CD8-positive, alpha-beta memory T cell (primary cell): ENCODE measurements around the gene SORCS2. TPM values are rescaled to one million over a fixed set of nuclear protein-coding genes. Genes with fewer than 3 reads are reported as not detected.

Experiments
- CTCF ChIA-PET: fragments of 350-600 bp; sonication (Branson Sonifier 250); formaldehyde crosslinking; loops from one replicate; lab custom pipeline; 2021; ENCODE audit warnings: antibody characterized with exemption; lab: Charles Lee
- POLR2A ChIA-PET: fragments of 350-600 bp; sonication (Branson Sonifier 250); formaldehyde crosslinking; loops from one replicate; lab custom pipeline; 2021; ENCODE audit warnings: antibody characterized with exemption; lab: Charles Lee
- DNase-seq, 5 donors: peaks; one replicate each; pipeline versions ENCODE4 v3.0.0 to v3.0.0-alpha.2; 2020 to 2022; ENCODE audit warnings: mixed read lengths in 1 of 5
- H3K27ac ChIP-seq: one replicate; pipeline ENCODE4 v1.7.0; 2013; ENCODE audit warnings: low read depth, mild to moderate bottlenecking, low read length, moderate library complexity
- H3K27me3 ChIP-seq: 2 replicates; pipeline ENCODE4 v1.7.0; 2013; ENCODE audit warnings: low read length, mild to moderate bottlenecking; ENCODE audit not compliant: insufficient read depth, poor library complexity, severe bottlenecking
- H3K36me3 ChIP-seq: 2 replicates; pipeline ENCODE4 v1.7.0; 2013; ENCODE audit warnings: mild to moderate bottlenecking, low read length, moderate library complexity; ENCODE audit not compliant: insufficient read depth
- H3K4me1 ChIP-seq: 2 replicates; pipeline ENCODE4 v1.7.0; 2013; ENCODE audit warnings: mild to moderate bottlenecking, low read length, moderate library complexity; ENCODE audit not compliant: insufficient read depth
- H3K4me3 ChIP-seq: 2 replicates; pipeline ENCODE4 v1.7.0; 2013; ENCODE audit warnings: mild to moderate bottlenecking, low read length
- H3K9me3 ChIP-seq: 2 replicates; pipeline ENCODE4 v1.7.0; 2013; ENCODE audit warnings: mild to moderate bottlenecking, low read length
- H3K27ac Mint-ChIP-seq, 8 donors: one replicate each; pipeline ENCODE4 v1.8.0; 2020 to 2021; ENCODE audit warnings: mixed read lengths in 8 of 8, mild to moderate bottlenecking in 6 of 8, inconsistent platforms in 3 of 8, moderate library complexity in 3 of 8
- H3K27me3 Mint-ChIP-seq, 2 donors: one replicate each; pipeline ENCODE4 v1.8.0; 2020 to 2021; ENCODE audit warnings: mixed read lengths in 2 of 2, mild to moderate bottlenecking in 1 of 2, moderate library complexity in 1 of 2
- H3K36me3 Mint-ChIP-seq, 3 donors: one replicate each; pipeline ENCODE4 v1.8.0; 2020 to 2021; ENCODE audit warnings: mixed read lengths in 3 of 3, inconsistent platforms in 1 of 3, mild to moderate bottlenecking in 1 of 3
- H3K4me1 Mint-ChIP-seq, 3 donors: one replicate each; pipeline ENCODE4 v1.8.0; 2020 to 2021; ENCODE audit warnings: mixed read lengths in 3 of 3, inconsistent platforms in 1 of 3, mild to moderate bottlenecking in 1 of 3
- H3K4me3 Mint-ChIP-seq, 7 donors: one replicate each; pipeline ENCODE4 v1.8.0; 2020 to 2021; ENCODE audit warnings: mixed read lengths in 7 of 7, mild to moderate bottlenecking in 6 of 7, moderate library complexity in 4 of 7, inconsistent platforms in 2 of 7
- H3K9me3 Mint-ChIP-seq, 5 donors: one replicate each; pipeline ENCODE4 v1.8.0; 2020 to 2022; ENCODE audit warnings: mixed read lengths in 5 of 5, mild to moderate bottlenecking in 3 of 5, moderate library complexity in 2 of 5, inconsistent platforms in 1 of 5
- polyA plus RNA-seq: library from polyadenylated mRNA; unstranded; fragments of 300-500 nt; fragmentation: Illumina TruSeq; gene quantifications from one replicate; pipeline ENCODE4 v1.2.3, GENCODE V29; 2021
- total RNA-seq, 2 experiments: library from RNA; stranded (reverse); gene quantifications; one replicate each; pipeline ENCODE4 v1.2.3, GENCODE V29; 2021

SORCS2 gene
- total and polyA plus RNA-seq, 3 experiments from 2014 or later = not detected

- no peaks in the 10 kb centered on the region for H3K4me1 ChIP-seq
- Mint-ChIP-seq H3K4me3 (no peak overlapping the region), H3K4me1 (no peaks in the 10 kb centered on the region), H3K36me3 (no peaks in the 10 kb centered on the region), H3K9me3 (peaks cover 0 to 4% (median 2%) of the 10 kb centered on the region in 5 donors), H3K27ac (peak overlapping the region in 1 of 8 donors; percentile 46), H3K27me3 (peaks cover 2 to 3% of the 10 kb centered on the region in 2 donors)
- no peaks in the 10 kb centered on the region for H3K27me3 ChIP-seq
- CTCF ChIA-PET = no interaction called here
- no peak for DNase-seq
- no peak overlapping the region for H3K4me3 ChIP-seq
- POLR2A ChIA-PET = no interaction called here
- H3K9me3 ChIP-seq = no peaks in the 10 kb centered on the region
- no peaks in the 10 kb centered on the region for H3K36me3 ChIP-seq
- no peak overlapping the region for H3K27ac ChIP-seq
Measured at GRCh38 chr4:7607156-7607910, 415.0 kb downstream of the SORCS2 start.

GRCh38 chr4:7608046-7608445 is 415.7 kb downstream of the SORCS2 start:
- CTCF ChIA-PET = no interaction called here
- Mint-ChIP-seq H3K9me3 (peaks cover 0 to 4% (median 2%) of the 10 kb centered on the region in 5 donors), H3K27ac (no peak overlapping the region), H3K27me3 (peaks cover 2 to 3% of the 10 kb centered on the region in 2 donors), H3K4me3 (no peak overlapping the region), H3K4me1 (no peaks in the 10 kb centered on the region), H3K36me3 (no peaks in the 10 kb centered on the region)
- no peak for DNase-seq
- H3K27ac ChIP-seq = no peak overlapping the region
- H3K4me3 ChIP-seq = no peak overlapping the region
- POLR2A ChIA-PET = no interaction called here
- H3K9me3 ChIP-seq = no peaks in the 10 kb centered on the region
- no peaks in the 10 kb centered on the region for H3K4me1 ChIP-seq
- no peaks in the 10 kb centered on the region for H3K27me3 ChIP-seq
- no peaks in the 10 kb centered on the region for H3K36me3 ChIP-seq

- no peaks in the 10 kb centered on the region for H3K4me1 ChIP-seq
- Mint-ChIP-seq H3K4me3 (no peak overlapping the region), H3K27ac (no peak overlapping the region), H3K27me3 (peaks cover 2 to 3% of the 10 kb centered on the region in 2 donors), H3K9me3 (peaks cover 0 to 2% (median 0%) of the 10 kb centered on the region in 5 donors), H3K36me3 (no peaks in the 10 kb centered on the region), H3K4me1 (no peaks in the 10 kb centered on the region)
- no peak overlapping the region for H3K4me3 ChIP-seq
- no peaks in the 10 kb centered on the region for H3K36me3 ChIP-seq
- no peak for DNase-seq
- no peaks in the 10 kb centered on the region for H3K9me3 ChIP-seq
- CTCF ChIA-PET = no interaction called here
- no peaks in the 10 kb centered on the region for H3K27me3 ChIP-seq
- POLR2A ChIA-PET = no interaction called here
- no peak overlapping the region for H3K27ac ChIP-seq
Measured at GRCh38 chr4:7609316-7609715, 417.0 kb downstream of the SORCS2 start.

GRCh38 chr4:7610022-7610670 is 417.8 kb downstream of the SORCS2 start:
- H3K4me3 Mint-ChIP-seq = no peak overlapping the region
- Histone ChIP-seq H3K4me3 (no peak overlapping the region), H3K27ac (no peak overlapping the region), H3K9me3 (no peaks in the 10 kb centered on the region), H3K27me3 (no peaks in the 10 kb centered on the region), H3K4me1 (no peaks in the 10 kb centered on the region), H3K36me3 (no peaks in the 10 kb centered on the region)
- ChIA-PET POLR2A (no interaction called here), CTCF (no interaction called here)
- DNase-seq = no peak
- H3K27ac Mint-ChIP-seq = no peak overlapping the region
- peaks cover 2 to 3% of the 10 kb centered on the region in 2 donors for H3K27me3 Mint-ChIP-seq
- no peaks in the 10 kb centered on the region for H3K4me1 Mint-ChIP-seq
- H3K36me3 Mint-ChIP-seq = no peaks in the 10 kb centered on the region
- peaks cover 0 to 2% (median 0%) of the 10 kb centered on the region in 5 donors for H3K9me3 Mint-ChIP-seq

- H3K36me3 ChIP-seq = no peaks in the 10 kb centered on the region
- no peak overlapping the region for H3K4me3 ChIP-seq
- ChIA-PET CTCF (no interaction called here), POLR2A (no interaction called here)
- H3K27me3 ChIP-seq = no peaks in the 10 kb centered on the region
- H3K27me3 Mint-ChIP-seq = peaks cover 2 to 3% of the 10 kb centered on the region in 2 donors
- H3K9me3 ChIP-seq = no peaks in the 10 kb centered on the region
- peak overlapping the region in 1 of 8 donors; percentile 43 for H3K27ac Mint-ChIP-seq
- no peak for DNase-seq
- H3K4me1 Mint-ChIP-seq = no peaks in the 10 kb centered on the region
- H3K36me3 Mint-ChIP-seq = no peaks in the 10 kb centered on the region
- no peak overlapping the region for H3K27ac ChIP-seq
- H3K4me1 ChIP-seq = no peaks in the 10 kb centered on the region
- H3K9me3 Mint-ChIP-seq = peaks cover 0 to 4% (median 0%) of the 10 kb centered on the region in 5 donors
- H3K4me3 Mint-ChIP-seq = no peak overlapping the region
Measured at GRCh38 chr4:7610841-7611240, 418.5 kb downstream of the SORCS2 start.

- Histone ChIP-seq H3K36me3 (no peaks in the 10 kb centered on the region), H3K27me3 (no peaks in the 10 kb centered on the region), H3K4me1 (no peaks in the 10 kb centered on the region), H3K27ac (no peak overlapping the region), H3K4me3 (no peak overlapping the region), H3K9me3 (no peaks in the 10 kb centered on the region)
- no peak overlapping the region for H3K4me3 Mint-ChIP-seq
- DNase-seq = no peak
- H3K27me3 Mint-ChIP-seq = peaks cover 2 to 3% of the 10 kb centered on the region in 2 donors
- H3K27ac Mint-ChIP-seq = peak overlapping the region in 2 of 8 donors; percentile 5 to 65
- CTCF ChIA-PET = no interaction called here
- no peaks in the 10 kb centered on the region for H3K36me3 Mint-ChIP-seq
- H3K4me1 Mint-ChIP-seq = no peaks in the 10 kb centered on the region
- H3K9me3 Mint-ChIP-seq = peaks cover 0 to 4% (median 0%) of the 10 kb centered on the region in 5 donors
- POLR2A ChIA-PET = no interaction called here
Measured at GRCh38 chr4:7612311-7612897, 420.1 kb downstream of the SORCS2 start.

- no peak overlapping the region for H3K4me3 Mint-ChIP-seq
- peaks cover 0 to 2% (median 0%) of the 10 kb centered on the region in 5 donors for H3K9me3 Mint-ChIP-seq
- POLR2A ChIA-PET = no interaction called here
- Histone ChIP-seq H3K4me3 (no peak overlapping the region), H3K4me1 (no peaks in the 10 kb centered on the region), H3K36me3 (no peaks in the 10 kb centered on the region), H3K27me3 (no peaks in the 10 kb centered on the region), H3K9me3 (no peaks in the 10 kb centered on the region), H3K27ac (no peak overlapping the region)
- H3K36me3 Mint-ChIP-seq = no peaks in the 10 kb centered on the region
- peaks cover 2 to 3% of the 10 kb centered on the region in 2 donors for H3K27me3 Mint-ChIP-seq
- H3K4me1 Mint-ChIP-seq = no peaks in the 10 kb centered on the region
- H3K27ac Mint-ChIP-seq = no peak overlapping the region
- DNase-seq = no peak
- CTCF ChIA-PET = no interaction called here
Measured at GRCh38 chr4:7614350-7614949, 422.1 kb downstream of the SORCS2 start.

- Mint-ChIP-seq H3K4me3 (no peak overlapping the region), H3K9me3 (peaks cover 0 to 4% (median 0%) of the 10 kb centered on the region in 5 donors), H3K36me3 (no peaks in the 10 kb centered on the region), H3K27ac (no peak overlapping the region), H3K4me1 (no peaks in the 10 kb centered on the region), H3K27me3 (peaks cover 0 to 5% of the 10 kb centered on the region in 2 donors)
- DNase-seq = no peak
- CTCF ChIA-PET = no interaction called here
- Histone ChIP-seq H3K36me3 (no peaks in the 10 kb centered on the region), H3K27me3 (no peaks in the 10 kb centered on the region), H3K4me1 (no peaks in the 10 kb centered on the region), H3K4me3 (no peak overlapping the region), H3K27ac (no peak overlapping the region), H3K9me3 (no peaks in the 10 kb centered on the region)
- POLR2A ChIA-PET = no interaction called here
Measured at GRCh38 chr4:7616193-7616592, 423.9 kb downstream of the SORCS2 start.
